Stimulated activated CD4-positive, alpha-beta T cell treated with anti-CD3 and anti-CD28 coated beads, Interleukin-4, amount 100 ng/mL, for 24 hours (primary cell): ENCODE measurements around the gene CNTN5.
"Not testable (repeated sequence)": the region's sequence is repeated elsewhere in the genome, so short reads cannot be mapped to it uniquely, and the experiment has no call there.

Experiments
- DNase-seq: peaks from one replicate; pipeline ENCODE4 v3.0.0-alpha.2; 2020

CNTN5 gene

GRCh38 chr11:100240025-100240539, 1219.3 kb downstream of the CNTN5 start:
- DNase-seq = no peak

GRCh38 chr11:100247704-100248103, 1227.0 kb downstream of the CNTN5 start:
- DNase-seq = no peak

DNA sequence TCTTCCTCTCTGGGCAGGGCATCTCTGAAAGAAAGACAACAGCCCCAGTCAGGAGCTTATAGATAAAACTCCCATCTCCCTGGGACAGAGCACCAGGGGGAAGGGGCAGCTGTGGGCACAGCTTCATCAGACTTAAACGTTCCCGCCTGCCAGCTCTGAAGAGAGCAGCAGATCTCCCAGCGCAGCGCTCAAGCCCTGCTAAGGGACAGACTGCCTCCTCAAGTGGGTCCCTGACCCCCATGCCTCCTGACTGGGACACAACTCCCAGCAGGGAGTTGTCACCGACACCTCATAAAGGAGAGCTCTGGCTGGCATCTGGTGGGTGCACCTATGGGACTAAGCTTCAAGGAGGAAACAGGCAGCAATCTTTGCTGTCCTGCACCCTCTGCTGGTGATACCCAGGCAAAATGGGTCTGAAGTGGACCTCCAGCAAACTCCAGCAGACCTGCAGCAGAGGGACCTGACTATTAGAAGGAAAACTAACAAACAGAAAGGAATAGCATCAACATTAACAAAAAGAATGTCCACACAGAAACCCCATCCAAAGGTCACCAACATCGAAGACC, 1236.6 kb downstream of the CNTN5 start:
- DNase-seq = not testable (repeated sequence)

DNA sequence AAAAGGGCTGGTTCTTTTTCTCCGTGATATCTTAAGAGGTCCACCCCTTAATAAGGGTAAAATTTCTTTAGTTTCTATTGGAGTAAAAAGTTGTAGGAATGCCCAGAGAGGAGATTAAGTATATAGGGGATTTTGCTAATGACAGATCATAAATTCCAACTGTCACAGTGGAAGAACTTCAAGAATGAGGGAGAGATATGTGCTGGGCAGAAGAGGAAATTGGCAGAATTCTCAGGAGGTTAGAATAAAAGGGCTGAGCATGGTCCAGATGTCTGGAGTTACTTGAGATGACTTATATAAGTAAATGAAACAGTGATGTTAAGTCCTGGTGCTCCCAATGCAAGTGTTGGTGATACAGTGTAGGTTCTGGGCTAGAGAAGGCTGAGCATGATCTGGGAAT, 1248.8 kb downstream of the CNTN5 start:
- DNase-seq = no peak

DNA sequence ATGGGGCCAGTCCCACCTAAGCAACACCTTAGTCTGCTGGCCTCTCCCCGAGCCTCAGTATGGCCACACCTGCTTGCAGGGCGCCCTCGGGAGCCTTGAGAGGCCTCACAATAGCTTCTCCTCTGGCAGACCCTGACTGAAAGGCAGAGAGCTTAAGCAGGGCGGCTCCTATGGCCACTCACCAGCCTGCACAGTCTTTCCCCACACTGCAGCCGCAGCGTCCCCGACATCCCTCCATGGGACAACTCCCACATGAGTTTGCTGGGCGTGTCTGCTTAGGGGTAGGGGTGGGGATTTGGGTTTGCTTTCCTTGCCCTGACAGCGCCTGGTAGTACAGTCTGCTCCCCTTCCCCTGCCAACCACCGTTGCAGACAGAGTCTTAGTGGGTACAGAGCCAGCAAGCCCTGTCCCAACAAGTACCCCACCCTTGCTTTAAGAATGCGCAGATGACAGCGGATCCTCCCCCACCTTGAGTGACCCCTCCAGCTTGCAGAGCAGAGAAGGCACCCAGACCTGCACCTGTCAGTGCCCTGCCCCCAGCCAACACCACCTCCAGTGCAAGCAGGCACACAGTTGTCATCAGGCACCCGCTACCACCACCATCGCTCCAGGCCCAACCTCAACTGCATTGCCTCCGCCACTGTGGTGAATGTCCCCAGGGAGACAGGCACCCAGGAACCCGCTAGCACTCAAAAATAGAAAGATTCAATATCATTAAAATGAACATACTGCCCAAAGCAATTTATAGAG, 1252.5 kb downstream of the CNTN5 start:
- no peak for DNase-seq

- DNase-seq = not testable (repeated sequence)
Observed at GRCh38 chr11:100274466-100274865, 1253.7 kb downstream of the CNTN5 start.

DNA sequence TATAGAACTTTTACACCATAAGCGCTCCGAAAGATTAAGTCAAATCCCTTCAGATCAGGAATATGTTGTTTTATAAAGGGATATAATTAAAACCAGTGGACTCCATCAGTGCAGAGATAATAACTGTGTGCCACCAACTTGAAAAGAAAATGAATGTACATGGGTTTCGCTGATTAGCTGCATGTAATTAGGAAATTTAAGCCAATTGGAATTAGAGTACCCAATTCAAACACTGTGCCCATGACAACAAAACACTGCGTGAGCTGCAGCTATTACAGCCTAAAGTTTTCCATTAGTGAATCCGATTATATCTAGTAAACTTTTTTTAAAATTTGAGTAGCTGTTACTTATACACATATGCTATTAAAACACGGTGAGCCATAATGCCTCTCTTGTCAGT, 1274.0 kb downstream of the CNTN5 start:
- DNase-seq = no peak

- no peak for DNase-seq
Observed at GRCh38 chr11:100296051-100296679, 1275.4 kb downstream of the CNTN5 start.

GRCh38 chr11:100297516-100297915, 1276.8 kb downstream of the CNTN5 start:
- no peak for DNase-seq

DNA sequence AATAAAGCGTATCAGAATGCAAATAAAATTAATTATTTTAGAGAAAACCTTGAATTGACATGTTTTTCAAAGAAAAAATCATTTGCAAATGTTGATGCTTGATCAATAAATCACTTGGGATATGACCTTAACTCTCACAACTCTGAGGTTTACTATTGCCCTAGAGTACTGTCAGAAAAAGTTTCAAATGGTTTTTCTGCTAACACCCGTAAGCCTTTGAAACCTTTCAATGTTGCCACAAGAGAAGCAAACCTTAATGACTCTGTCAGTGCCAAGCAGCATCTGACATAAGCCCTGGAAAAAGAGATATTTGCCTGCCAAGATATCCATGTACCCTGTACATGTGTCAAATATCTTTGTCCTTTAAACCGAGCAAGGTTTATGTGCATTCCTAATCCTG, 1282.1 kb downstream of the CNTN5 start:
- DNase-seq = no peak

- no peak for DNase-seq
Observed at GRCh38 chr11:100303897-100304296, 1283.1 kb downstream of the CNTN5 start.

DNA sequence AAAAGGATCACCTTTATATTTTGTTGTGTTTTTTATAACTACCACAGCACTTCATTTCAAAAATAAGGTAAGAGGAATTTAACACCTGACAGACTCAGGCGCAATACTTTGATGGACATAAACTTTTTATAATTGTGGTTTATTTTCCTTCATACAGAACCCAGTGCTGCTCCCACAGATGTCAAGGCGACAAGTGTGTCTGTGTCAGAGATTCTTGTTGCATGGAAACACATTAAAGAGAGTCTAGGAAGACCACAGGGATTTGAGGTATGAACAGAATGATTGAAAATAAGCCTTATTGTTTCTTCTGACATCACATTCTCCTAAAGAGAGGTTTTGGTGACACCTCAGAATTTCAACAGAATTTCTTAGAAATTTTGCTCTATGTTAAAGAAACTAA, 1287.5 kb downstream of the CNTN5 start:
- no peak for DNase-seq

GRCh38 chr11:100315946-100316345, 1295.2 kb downstream of the CNTN5 start:
- no peak for DNase-seq

- DNase-seq = no peak
Observed at GRCh38 chr11:100316952-100317351, 1296.2 kb downstream of the CNTN5 start.

- DNase-seq = no peak
Observed at GRCh38 chr11:100319691-100320090, 1298.9 kb downstream of the CNTN5 start.

DNA sequence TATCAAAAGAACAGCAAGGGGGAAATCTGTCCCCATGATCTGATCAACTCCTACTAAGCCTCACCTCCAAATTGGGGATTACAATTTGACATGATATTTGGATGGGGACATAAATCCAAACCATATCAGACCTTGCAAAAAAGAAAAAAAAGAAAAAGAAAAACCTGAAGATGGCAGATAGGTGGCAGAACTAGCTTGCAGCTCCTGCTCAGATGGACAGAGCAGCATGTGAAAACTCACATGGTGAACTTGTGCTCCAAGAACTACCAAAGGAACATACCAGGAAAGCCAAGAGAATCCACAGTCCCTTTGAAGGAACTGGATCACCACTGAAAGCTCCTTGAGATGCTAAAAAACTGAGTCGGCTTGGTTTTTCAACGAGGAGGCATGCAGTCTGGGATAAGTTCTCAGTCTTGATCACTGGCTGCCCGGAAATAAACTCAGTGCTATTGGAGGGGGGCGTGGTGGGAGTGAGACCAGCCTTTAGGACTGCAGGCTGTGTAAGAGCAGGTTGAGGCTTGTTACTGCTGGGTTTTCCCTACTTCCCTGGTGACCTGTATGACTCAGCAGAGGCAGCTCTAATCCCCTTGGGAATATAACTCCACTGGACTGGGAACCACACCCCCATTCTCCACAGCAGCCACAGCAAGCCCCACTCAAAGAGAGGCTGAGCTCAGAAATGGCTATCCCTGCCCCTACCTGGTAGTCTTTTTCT, 1308.0 kb downstream of the CNTN5 start:
- DNase-seq = no peak

DNA sequence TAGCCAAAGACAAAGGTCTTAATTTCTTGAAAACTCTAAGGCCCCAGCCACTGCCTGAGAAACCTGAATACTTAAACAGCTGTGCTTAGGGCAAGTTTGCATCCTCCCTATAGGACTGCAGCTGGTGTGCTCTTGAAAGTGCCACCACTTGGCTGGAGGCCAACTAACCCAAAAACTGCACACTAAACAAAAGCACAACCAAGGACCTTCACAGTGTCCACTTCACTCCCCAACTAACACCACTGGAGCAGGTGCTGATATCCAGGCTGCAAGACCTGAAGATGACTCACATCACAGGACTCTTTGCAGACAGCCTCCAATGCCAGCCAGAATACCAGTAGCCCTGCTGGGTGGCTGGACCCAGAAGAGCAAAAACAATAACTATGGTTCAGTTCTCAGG, 1308.6 kb downstream of the CNTN5 start:
- no peak for DNase-seq

- no peak for DNase-seq
Observed at GRCh38 chr11:100336873-100337272, 1316.1 kb downstream of the CNTN5 start.

DNA sequence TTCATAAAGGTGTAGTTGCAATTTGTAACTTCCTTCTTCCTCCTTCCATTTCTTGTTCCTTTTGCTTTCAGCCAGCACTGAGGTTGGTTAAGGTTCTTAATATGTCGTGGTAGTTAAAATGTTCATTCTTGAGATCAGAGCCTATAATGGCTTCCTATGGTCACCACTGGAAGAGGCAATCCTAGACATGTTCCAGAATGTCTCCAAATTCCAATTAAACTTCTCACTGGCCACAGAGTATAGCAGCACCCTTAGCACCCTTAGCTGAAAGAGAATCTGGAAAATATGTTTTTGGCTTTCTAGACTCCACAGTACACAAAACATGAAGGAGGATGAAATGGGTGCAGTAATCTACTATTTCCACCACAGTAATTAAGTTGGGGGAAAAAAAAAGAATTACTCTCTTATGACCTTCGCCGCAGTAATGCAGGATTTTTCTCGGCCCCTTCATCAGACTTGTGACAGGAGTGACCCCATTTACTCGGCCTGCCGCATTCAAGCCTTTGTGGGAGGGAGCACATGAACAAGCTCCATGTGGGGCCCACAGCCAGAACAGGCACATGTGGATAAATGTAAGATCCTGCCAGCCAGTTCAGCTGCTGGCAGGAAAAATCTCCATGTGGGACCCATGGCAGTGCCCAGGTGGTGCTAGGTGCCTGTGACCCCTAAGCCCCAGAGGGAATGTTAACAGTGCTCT, 1317.5 kb downstream of the CNTN5 start:
- no peak for DNase-seq

DNA sequence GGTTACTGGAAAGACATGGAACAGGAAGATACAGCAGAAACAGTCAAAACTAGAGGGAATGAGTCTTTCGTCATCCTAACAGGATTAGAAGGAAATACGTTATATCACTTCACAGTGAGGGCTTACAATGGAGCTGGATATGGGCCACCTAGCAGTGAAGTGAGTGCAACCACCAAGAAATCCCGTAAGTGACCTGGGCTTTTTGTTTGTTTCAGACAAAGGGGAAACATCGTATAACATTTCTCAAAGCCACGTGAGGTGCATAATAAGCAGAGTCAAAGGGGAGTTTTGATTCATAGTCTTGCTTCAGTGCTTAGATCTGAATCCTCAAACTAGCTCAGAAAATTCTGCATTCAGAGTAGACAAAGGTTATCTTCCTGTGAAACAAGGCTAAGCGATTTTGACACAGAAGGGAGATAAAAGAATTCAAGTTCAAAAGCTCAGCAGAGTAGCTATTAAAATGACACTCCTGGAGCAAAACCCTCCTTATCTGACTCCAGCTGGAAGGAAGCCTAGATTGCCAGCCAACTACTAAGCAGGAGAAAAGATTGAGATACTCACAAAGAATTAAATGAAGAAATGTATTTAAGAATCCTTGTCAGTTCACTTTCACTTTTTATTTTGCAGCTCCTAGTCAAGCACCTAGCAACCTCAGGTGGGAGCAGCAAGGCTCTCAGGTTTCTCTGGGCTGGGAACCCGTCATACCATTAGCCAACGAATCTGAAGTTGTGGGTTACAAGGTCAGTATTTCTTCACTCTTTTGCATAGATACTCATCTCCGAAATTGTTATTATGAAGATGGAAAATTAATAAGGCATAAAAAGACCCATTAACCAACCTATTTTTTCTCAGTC, 1319.9 kb downstream of the CNTN5 start:
- DNase-seq = no peak

DNA sequence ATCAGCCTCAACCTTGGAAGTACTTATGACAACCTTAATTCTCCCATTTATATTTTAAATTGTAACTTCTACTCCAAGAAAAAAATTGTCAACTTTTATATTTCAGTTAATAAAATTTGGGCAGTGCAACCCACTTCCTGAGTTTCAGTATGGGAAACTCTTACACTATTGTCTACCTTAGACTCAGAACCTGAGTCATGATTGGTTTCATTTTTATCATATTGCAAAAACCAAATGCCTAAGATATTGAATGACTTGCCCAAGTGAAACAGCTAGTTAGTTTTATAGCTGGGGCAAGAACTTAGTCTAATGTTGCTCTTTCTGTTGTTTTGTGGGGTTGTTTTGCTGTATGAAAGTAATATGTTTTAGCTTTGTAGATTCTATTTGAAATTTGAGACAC, 1332.3 kb downstream of the CNTN5 start:
- DNase-seq = no peak

DNA sequence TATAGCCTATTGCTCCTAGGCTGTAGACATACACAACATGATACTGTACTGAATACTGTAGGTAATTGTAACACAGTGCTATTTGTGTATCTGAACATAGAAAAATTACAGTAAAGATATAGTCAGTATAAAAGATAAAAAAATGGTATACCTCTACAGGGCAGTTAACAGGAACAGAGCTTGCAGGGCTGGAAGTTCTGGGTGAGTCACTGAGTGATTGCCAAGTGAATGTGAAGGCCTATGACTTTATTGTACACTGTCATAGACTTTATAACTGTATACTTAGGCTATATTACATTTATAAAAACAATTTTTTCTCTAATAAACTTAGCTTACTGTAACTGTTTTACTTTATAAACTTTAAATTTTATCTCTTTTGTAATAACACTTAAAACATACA, 1334.0 kb downstream of the CNTN5 start:
- DNase-seq = no peak
